ENCODE measurements around the gene RAD52. TPM values are rescaled to one million over a fixed set of nuclear protein-coding genes. Genes with fewer than 3 reads are reported as not detected.
"Not testable (repeated sequence)": the region's sequence is repeated elsewhere in the genome, so short reads cannot be mapped to it uniquely, and the experiment has no call there.

Gene RAD52
- total RNA-seq, 2 donors from 2014 or later = 16.7 to 30.5 TPM

GRCh38 chr12:946212-946611 lies 3.3 kb downstream of the RAD52 start:
- Histone ChIP-seq H3K36me3 (no peaks in the 10 kb centered on the region), H3K27me3 (replicated peaks; ENCODE audit: insufficient read depth) (no peaks in the 10 kb centered on the region), H3K4me1 (replicated peaks) (no peaks in the 10 kb centered on the region), H3K9me3 (no peaks in the 10 kb centered on the region), H3K27ac (no peak overlapping the region), H3K4me3 (no peak overlapping the region)
- intact Hi-C loops (cut with DNase I) = no loop called here
- no peak for DNase-seq (ENCODE audit: low spot score)
- no peak for TF ChIP-seq POLR2A (IDR thresholded peaks at IDR 0.05)
- no peak for TF ChIP-seq POLR2AphosphoS5 (IDR thresholded peaks at IDR 0.05)
- no peak for TF ChIP-seq CTCF (IDR thresholded peaks at IDR 0.05)

- Histone ChIP-seq H3K27ac (no peak overlapping the region), H3K27me3 (replicated peaks; ENCODE audit: insufficient read depth) (no peaks in the 10 kb centered on the region), H3K4me1 (replicated peaks) (no peaks in the 10 kb centered on the region), H3K9me3 (no peaks in the 10 kb centered on the region), H3K36me3 (no peaks in the 10 kb centered on the region), H3K4me3 (no peak overlapping the region)
- 72% methylated on average over 7 of the region's 7 CpGs for WGBS
- no peak for DNase-seq (ENCODE audit: low spot score)
- intact Hi-C loops (cut with DNase I) = no loop called here
- no peak for TF ChIP-seq POLR2AphosphoS5 (IDR thresholded peaks at IDR 0.05)
- TF ChIP-seq POLR2A (IDR thresholded peaks at IDR 0.05) = no peak
- no peak for TF ChIP-seq CTCF (IDR thresholded peaks at IDR 0.05)
These were observed 5.3 kb downstream of the RAD52 start for GRCh38 chr12:944211-944610.

- Histone ChIP-seq H3K27ac (no peak overlapping the region), H3K4me1 (replicated peaks) (no peaks in the 10 kb centered on the region), H3K36me3 (no peaks in the 10 kb centered on the region), H3K9me3 (no peaks in the 10 kb centered on the region), H3K4me3 (no peak overlapping the region), H3K27me3 (replicated peaks; ENCODE audit: insufficient read depth) (no peaks in the 10 kb centered on the region)
- intact Hi-C loops (cut with DNase I) = no loop called here
- WGBS = 92% methylated on average over 6 of the region's 6 CpGs
- TF ChIP-seq POLR2A (IDR thresholded peaks at IDR 0.05) = no peak
- no peak for TF ChIP-seq POLR2AphosphoS5 (IDR thresholded peaks at IDR 0.05)
- TF ChIP-seq CTCF (IDR thresholded peaks at IDR 0.05) = no peak
- DNase-seq (ENCODE audit: low spot score) = no peak
These were observed 6.4 kb downstream of the RAD52 start for GRCh38 chr12:943051-943450.

GRCh38 chr12:938810-939209 lies 10.7 kb downstream of the RAD52 start:
- intact Hi-C loops (cut with DNase I) = no loop called here
- no peaks in the 10 kb centered on the region for H3K27me3 ChIP-seq (replicated peaks; ENCODE audit: insufficient read depth)
- 93% methylated on average over 3 of the region's 3 CpGs for WGBS
- no peaks in the 10 kb centered on the region for H3K9me3 ChIP-seq
- no peak overlapping the region for H3K4me3 ChIP-seq
- no peak for DNase-seq (ENCODE audit: low spot score)
- H3K36me3 ChIP-seq = no peaks in the 10 kb centered on the region
- TF ChIP-seq POLR2AphosphoS5 (IDR thresholded peaks at IDR 0.05) (no peak), CTCF (IDR thresholded peaks at IDR 0.05) (no peak), POLR2A (IDR thresholded peaks at IDR 0.05) (no peak)
- H3K4me1 ChIP-seq (replicated peaks) = no peaks in the 10 kb centered on the region
- H3K27ac ChIP-seq = no peak overlapping the region

- intact Hi-C loops (cut with DNase I) = no loop called here
- Histone ChIP-seq H3K9me3 (no peaks in the 10 kb centered on the region), H3K4me3 (no peak overlapping the region), H3K27ac (no peak overlapping the region), H3K27me3 (replicated peaks; ENCODE audit: insufficient read depth) (no peaks in the 10 kb centered on the region), H3K36me3 (no peaks in the 10 kb centered on the region), H3K4me1 (replicated peaks) (no peaks in the 10 kb centered on the region)
- DNase-seq (ENCODE audit: low spot score) = no peak
- WGBS = 91% methylated on average over 8 of the region's 8 CpGs
- TF ChIP-seq POLR2A (IDR thresholded peaks at IDR 0.05) (no peak), POLR2AphosphoS5 (IDR thresholded peaks at IDR 0.05) (no peak), CTCF (IDR thresholded peaks at IDR 0.05) (no peak)
These were observed 12.8 kb downstream of the RAD52 start for GRCh38 chr12:936377-937345.

- H3K9me3 ChIP-seq; H3K4me1 ChIP-seq (replicated peaks); intact Hi-C loops (cut with DNase I); H3K27me3 ChIP-seq (replicated peaks; ENCODE audit: insufficient read depth); H3K36me3 ChIP-seq; H3K27ac ChIP-seq; DNase-seq (ENCODE audit: low spot score); H3K4me3 ChIP-seq: not testable (repeated sequence)
- 97% methylated on average over 12 of the region's 12 CpGs for WGBS
These were observed 13.6 kb downstream of the RAD52 start for GRCh38 chr12:935891-936290.

Measured in prostate gland (tissue), 2 donors.